ENCODE measurements around the gene C11orf24. TPM values are rescaled to one million over a fixed set of nuclear protein-coding genes. Genes with fewer than 3 reads are reported as not detected.

Gene C11orf24
- total RNA-seq, 1 experiment from 2014 or later, result 52.3 TPM

DNA sequence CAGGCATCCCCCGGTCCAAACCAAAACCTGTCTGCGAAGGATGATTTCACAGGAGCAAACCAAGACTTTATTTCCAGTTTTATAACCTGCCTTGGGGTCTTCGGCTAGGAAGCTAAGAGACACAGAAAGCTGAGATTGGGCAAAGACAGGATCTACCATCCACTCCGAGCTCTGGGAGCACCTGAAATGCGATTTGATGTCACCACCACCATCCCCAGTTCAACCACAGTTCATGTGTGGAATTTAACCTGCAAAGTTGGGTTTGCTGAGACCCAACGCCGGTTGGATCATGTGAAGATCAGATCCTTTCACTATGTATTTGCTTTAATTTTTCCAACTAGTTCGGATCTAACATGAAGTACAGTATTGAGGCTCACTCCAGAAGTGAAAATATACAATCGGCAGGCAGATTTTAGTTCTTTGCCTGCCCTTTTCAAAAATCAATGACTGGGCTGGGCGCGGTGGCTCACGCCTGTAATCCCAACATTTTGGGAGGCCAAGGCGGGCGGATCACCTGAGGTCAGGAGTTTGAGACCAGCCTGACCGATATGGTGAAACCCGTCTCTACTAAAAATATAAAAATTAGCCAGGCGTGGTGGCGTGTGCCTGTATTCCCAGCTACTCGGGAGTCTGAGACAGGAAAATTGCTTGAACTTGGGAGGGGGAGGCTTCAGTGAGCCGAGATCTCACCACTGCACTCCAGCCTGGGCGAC is 1.4 kb upstream of the C11orf24 start:
- H3K36me3 ChIP-seq (ENCODE audit: insufficient read depth, low read length, poor library complexity, severe bottlenecking), result peaks cover under 1% of the 10 kb centered on the region
- no peaks in the 10 kb centered on the region for H3K9me3 ChIP-seq (ENCODE audit: low read depth, low read length, poor library complexity, severe bottlenecking)
- no peaks in the 10 kb centered on the region for H3K4me1 ChIP-seq (ENCODE audit: insufficient read depth, low read length, poor library complexity, severe bottlenecking)
- ChIA-PET CTCF (interaction anchor here (0.7 kb wide), 1 partner anchor 23 kb away, joined by 6 read pairs; no protein-coding TSS in a partner anchor), POLR2A (ENCODE audit: low non-redundant PET) (no interaction called here)
- no peaks in the 10 kb centered on the region for H3K27me3 ChIP-seq (replicated peaks; ENCODE audit: insufficient read depth, low read depth, low read length, poor library complexity)
- no peak for TF ChIP-seq EZH2 (IDR thresholded peaks at IDR 0.05; ENCODE audit: borderline replicate concordance, low read depth, low read length, poor library complexity, severe bottlenecking)
- TF ChIP-seq, protein P1, sequence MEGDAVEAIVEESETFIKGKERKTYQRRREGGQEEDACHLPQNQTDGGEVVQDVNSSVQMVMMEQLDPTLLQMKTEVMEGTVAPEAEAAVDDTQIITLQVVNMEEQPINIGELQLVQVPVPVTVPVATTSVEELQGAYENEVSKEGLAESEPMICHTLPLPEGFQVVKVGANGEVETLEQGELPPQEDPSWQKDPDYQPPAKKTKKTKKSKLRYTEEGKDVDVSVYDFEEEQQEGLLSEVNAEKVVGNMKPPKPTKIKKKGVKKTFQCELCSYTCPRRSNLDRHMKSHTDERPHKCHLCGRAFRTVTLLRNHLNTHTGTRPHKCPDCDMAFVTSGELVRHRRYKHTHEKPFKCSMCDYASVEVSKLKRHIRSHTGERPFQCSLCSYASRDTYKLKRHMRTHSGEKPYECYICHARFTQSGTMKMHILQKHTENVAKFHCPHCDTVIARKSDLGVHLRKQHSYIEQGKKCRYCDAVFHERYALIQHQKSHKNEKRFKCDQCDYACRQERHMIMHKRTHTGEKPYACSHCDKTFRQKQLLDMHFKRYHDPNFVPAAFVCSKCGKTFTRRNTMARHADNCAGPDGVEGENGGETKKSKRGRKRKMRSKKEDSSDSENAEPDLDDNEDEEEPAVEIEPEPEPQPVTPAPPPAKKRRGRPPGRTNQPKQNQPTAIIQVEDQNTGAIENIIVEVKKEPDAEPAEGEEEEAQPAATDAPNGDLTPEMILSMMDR (conservative IDR thresholded peaks at IDR 0.05; ENCODE audit: low read depth, low read length), result no peak
- no peak for DNase-seq (ENCODE audit: low spot score)
- intact Hi-C loops (cut with micrococcal nuclease; ENCODE audit: unreplicated experiment), result loop anchor here (5.0 kb wide), 2 partner anchors 174 to 189 kb away; partner anchors contain the start of gene PPP6R3
- no TSS peak for BruUV-seq (replicated peaks)
- no peak overlapping the region for H3K27ac ChIP-seq (ENCODE audit: low read depth, low read length, poor library complexity, severe bottlenecking)
- peak overlapping the region; percentile 86 for H3K4me3 ChIP-seq (ENCODE audit: low read depth, low read length, poor library complexity, severe bottlenecking)

- peak; percentile 92 for DNase-seq (ENCODE audit: low spot score)
- peak overlapping the region; percentile 91 for H3K27ac ChIP-seq (ENCODE audit: low read depth, low read length, poor library complexity, severe bottlenecking)
- TSS peak; percentile 36 for BruUV-seq (replicated peaks)
Measured at GRCh38 chr11:68271023-68271780, 571 bp downstream of the C11orf24 start.

More at GRCh38 chr11:68271023-68271780, 571 bp downstream of the C11orf24 start:
- Histone ChIP-seq H3K4me1 (ENCODE audit: insufficient read depth, low read length, poor library complexity, severe bottlenecking) (no peaks in the 10 kb centered on the region), H3K27me3 (replicated peaks; ENCODE audit: insufficient read depth, low read depth, low read length, poor library complexity) (no peaks in the 10 kb centered on the region), H3K4me3 (ENCODE audit: low read depth, low read length, poor library complexity, severe bottlenecking) (peak overlapping the region; percentile 86), H3K36me3 (ENCODE audit: insufficient read depth, low read length, poor library complexity, severe bottlenecking) (peaks cover 13% of the 10 kb centered on the region), H3K9me3 (ENCODE audit: low read depth, low read length, poor library complexity, severe bottlenecking) (no peaks in the 10 kb centered on the region)
- ChIA-PET CTCF (interaction anchor here (0.5 to 1.0 kb wide), 4 partner anchors 14 to 169 kb away, joined by 3 to 8 read pairs (median 4); no protein-coding TSS in a partner anchor), POLR2A (ENCODE audit: low non-redundant PET) (interaction anchor here (0.6 to 0.7 kb wide), 2 partner anchors 47 to 135 kb away, joined by 4 to 15 read pairs; no protein-coding TSS in a partner anchor)
- TF ChIP-seq, protein P1 (conservative IDR thresholded peaks at IDR 0.05; ENCODE audit: low read depth, low read length), result peak; percentile 61
- no peak for TF ChIP-seq EZH2 (IDR thresholded peaks at IDR 0.05; ENCODE audit: borderline replicate concordance, low read depth, low read length, poor library complexity, severe bottlenecking)
- intact Hi-C loops (cut with micrococcal nuclease; ENCODE audit: unreplicated experiment), result loop anchor here (2.0 to 5.0 kb wide), 3 partner anchors 26 to 191 kb away; partner anchors contain the start of gene PPP6R3

Data from A673 (cell line).